Fibroblast of lung (primary cell): ENCODE results near the gene CFAP92.

Experiments
- EZH2 ChIP-seq: IDR thresholded peaks from 2 replicates; pipeline ENCODE4 v1.5.1; 2012; ENCODE audit warnings: low read length, control low read depth, mild to moderate bottlenecking; ENCODE audit errors: missing control alignments
- TF ChIP-seq, protein P1 (sequence below), 2 donors: IDR thresholded peaks in 1 of 2; conservative IDR thresholded peaks in 1 of 2; 1 replicate in 1 of 2; 2 replicates in 1 of 2; pipeline ENCODE4 v1.5.1; 2011 to 2012; ENCODE audit warnings: low read length in 2 of 2, control low read depth in 1 of 2, inconsistent platforms in 1 of 2, low read depth in 1 of 2, mild to moderate bottlenecking in 1 of 2

DNA sequence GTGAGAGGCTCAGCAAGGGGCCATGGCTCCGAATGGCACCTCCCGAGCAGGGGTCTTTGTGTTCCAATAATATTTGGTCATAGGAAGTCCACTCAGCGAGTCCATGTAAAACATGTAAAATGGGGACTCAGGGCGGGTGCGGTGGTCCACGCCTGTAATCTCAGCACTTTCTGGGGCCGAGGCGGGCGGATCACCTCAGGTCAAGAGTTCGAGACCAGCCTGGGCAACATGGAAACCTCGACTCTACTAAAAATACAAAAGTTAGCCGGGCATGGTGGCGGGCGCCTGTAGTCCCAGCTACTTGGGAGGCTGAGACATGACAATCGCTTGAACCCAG is 33.6 kb upstream of the CFAP92 start:
- TF ChIP-seq, protein P1, sequence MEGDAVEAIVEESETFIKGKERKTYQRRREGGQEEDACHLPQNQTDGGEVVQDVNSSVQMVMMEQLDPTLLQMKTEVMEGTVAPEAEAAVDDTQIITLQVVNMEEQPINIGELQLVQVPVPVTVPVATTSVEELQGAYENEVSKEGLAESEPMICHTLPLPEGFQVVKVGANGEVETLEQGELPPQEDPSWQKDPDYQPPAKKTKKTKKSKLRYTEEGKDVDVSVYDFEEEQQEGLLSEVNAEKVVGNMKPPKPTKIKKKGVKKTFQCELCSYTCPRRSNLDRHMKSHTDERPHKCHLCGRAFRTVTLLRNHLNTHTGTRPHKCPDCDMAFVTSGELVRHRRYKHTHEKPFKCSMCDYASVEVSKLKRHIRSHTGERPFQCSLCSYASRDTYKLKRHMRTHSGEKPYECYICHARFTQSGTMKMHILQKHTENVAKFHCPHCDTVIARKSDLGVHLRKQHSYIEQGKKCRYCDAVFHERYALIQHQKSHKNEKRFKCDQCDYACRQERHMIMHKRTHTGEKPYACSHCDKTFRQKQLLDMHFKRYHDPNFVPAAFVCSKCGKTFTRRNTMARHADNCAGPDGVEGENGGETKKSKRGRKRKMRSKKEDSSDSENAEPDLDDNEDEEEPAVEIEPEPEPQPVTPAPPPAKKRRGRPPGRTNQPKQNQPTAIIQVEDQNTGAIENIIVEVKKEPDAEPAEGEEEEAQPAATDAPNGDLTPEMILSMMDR (conservative IDR thresholded peaks at IDR 0.05 in 1 of 2, IDR thresholded peaks at IDR 0.05 in 1 of 2; ENCODE audit: low read depth in 1 of 2, low read length in 2 of 2): no peak
- TF ChIP-seq EZH2: no peak
